Measurements from ENCODE around the gene PARVG.

Gene PARVG

GRCh38 chr22:44136112-44136511, 44.6 kb upstream of the PARVG start:
- Histone ChIP-seq H3K79me2 (ENCODE audit: control insufficient read depth, low read length) (no peaks in the 10 kb centered on the region), H4K20me1 (ENCODE audit: control insufficient read depth, insufficient read depth, low read depth, low read length) (no peaks in the 10 kb centered on the region), H3K27me3 (ENCODE audit: control insufficient read depth, low read length) (no peaks in the 10 kb centered on the region; the same call in 1 of the 2 replicates), H3K36me3 (ENCODE audit: control insufficient read depth, low read length) (no peaks in the 10 kb centered on the region), H3K4me1 (ENCODE audit: control insufficient read depth, low read length) (no peaks in the 10 kb centered on the region), H3K9me2 (replicated peaks; ENCODE audit: control insufficient read depth, low read length) (no peaks in the 10 kb centered on the region), H3K27ac (ENCODE audit: low read depth, low read length) (no peak overlapping the region), H3F3A (ENCODE audit: control insufficient read depth, insufficient read depth) (no peaks in the 10 kb centered on the region), H3K4me3 (ENCODE audit: low read length) (no peak overlapping the region), H3K9me3 (ENCODE audit: control insufficient read depth, insufficient read depth, low read length) (no peaks in the 10 kb centered on the region), H3K4me2 (ENCODE audit: low read length) (no peak overlapping the region)
- no peak for TF ChIP-seq EZH2phosphoT487 (IDR thresholded peaks at IDR 0.05; ENCODE audit: borderline replicate concordance, low read length)
- TF ChIP-seq, protein P1, sequence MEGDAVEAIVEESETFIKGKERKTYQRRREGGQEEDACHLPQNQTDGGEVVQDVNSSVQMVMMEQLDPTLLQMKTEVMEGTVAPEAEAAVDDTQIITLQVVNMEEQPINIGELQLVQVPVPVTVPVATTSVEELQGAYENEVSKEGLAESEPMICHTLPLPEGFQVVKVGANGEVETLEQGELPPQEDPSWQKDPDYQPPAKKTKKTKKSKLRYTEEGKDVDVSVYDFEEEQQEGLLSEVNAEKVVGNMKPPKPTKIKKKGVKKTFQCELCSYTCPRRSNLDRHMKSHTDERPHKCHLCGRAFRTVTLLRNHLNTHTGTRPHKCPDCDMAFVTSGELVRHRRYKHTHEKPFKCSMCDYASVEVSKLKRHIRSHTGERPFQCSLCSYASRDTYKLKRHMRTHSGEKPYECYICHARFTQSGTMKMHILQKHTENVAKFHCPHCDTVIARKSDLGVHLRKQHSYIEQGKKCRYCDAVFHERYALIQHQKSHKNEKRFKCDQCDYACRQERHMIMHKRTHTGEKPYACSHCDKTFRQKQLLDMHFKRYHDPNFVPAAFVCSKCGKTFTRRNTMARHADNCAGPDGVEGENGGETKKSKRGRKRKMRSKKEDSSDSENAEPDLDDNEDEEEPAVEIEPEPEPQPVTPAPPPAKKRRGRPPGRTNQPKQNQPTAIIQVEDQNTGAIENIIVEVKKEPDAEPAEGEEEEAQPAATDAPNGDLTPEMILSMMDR (IDR thresholded peaks at IDR 0.05; ENCODE audit: low read depth, low read length, poor library complexity, severe bottlenecking), result no peak

DNA sequence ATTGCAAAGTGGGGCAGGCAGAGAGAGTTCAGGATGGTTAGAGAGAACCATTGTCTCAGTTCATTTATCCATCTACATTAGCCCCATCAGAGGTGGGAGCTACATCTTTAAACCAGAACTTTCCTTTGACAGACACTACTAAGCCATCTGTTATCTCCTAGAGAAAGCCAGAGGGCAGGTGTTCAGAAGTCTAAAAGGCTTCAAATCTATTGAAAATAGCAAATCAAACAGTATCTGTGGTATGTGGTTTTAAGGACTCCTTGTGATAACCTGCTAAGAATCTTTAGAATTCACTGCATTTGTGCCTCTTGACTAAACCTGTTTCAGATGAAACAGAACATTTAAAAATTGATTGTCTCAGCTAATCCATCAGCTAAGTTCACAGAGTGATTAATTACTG, 43.9 kb upstream of the PARVG start:
- Histone ChIP-seq H3K4me2 (ENCODE audit: low read length) (no peak overlapping the region), H3F3A (ENCODE audit: control insufficient read depth, insufficient read depth) (no peaks in the 10 kb centered on the region), H3K4me3 (ENCODE audit: low read length) (no peak overlapping the region), H3K9me2 (replicated peaks; ENCODE audit: control insufficient read depth, low read length) (no peaks in the 10 kb centered on the region), H3K79me2 (ENCODE audit: control insufficient read depth, low read length) (no peaks in the 10 kb centered on the region), H3K4me1 (ENCODE audit: control insufficient read depth, low read length) (no peaks in the 10 kb centered on the region), H3K27ac (ENCODE audit: low read depth, low read length) (no peak overlapping the region), H3K9me3 (ENCODE audit: control insufficient read depth, insufficient read depth, low read length) (no peaks in the 10 kb centered on the region), H3K27me3 (ENCODE audit: control insufficient read depth, low read length) (no peaks in the 10 kb centered on the region; the same call in 1 of the 2 replicates), H4K20me1 (ENCODE audit: control insufficient read depth, insufficient read depth, low read depth, low read length) (no peaks in the 10 kb centered on the region), H3K36me3 (ENCODE audit: control insufficient read depth, low read length) (no peaks in the 10 kb centered on the region)
- no peak for TF ChIP-seq EZH2phosphoT487 (IDR thresholded peaks at IDR 0.05; ENCODE audit: borderline replicate concordance, low read length)
- TF ChIP-seq, protein P1 (IDR thresholded peaks at IDR 0.05; ENCODE audit: low read depth, low read length, poor library complexity, severe bottlenecking), result no peak

GRCh38 chr22:44137415-44137814, 43.3 kb upstream of the PARVG start:
- no peaks in the 10 kb centered on the region for H3F3A ChIP-seq (ENCODE audit: control insufficient read depth, insufficient read depth)
- TF ChIP-seq, protein P1 (IDR thresholded peaks at IDR 0.05; ENCODE audit: low read depth, low read length, poor library complexity, severe bottlenecking), result no peak
- TF ChIP-seq EZH2phosphoT487 (IDR thresholded peaks at IDR 0.05; ENCODE audit: borderline replicate concordance, low read length), result no peak
- H3K4me1 ChIP-seq (ENCODE audit: control insufficient read depth, low read length), result no peaks in the 10 kb centered on the region
- H3K4me3 ChIP-seq (ENCODE audit: low read length), result no peak overlapping the region
- no peaks in the 10 kb centered on the region for H3K36me3 ChIP-seq (ENCODE audit: control insufficient read depth, low read length)
- no peaks in the 10 kb centered on the region for H4K20me1 ChIP-seq (ENCODE audit: control insufficient read depth, insufficient read depth, low read depth, low read length)
- H3K9me2 ChIP-seq (replicated peaks; ENCODE audit: control insufficient read depth, low read length), result no peaks in the 10 kb centered on the region
- H3K9me3 ChIP-seq (ENCODE audit: control insufficient read depth, insufficient read depth, low read length), result no peaks in the 10 kb centered on the region
- H3K4me2 ChIP-seq (ENCODE audit: low read length), result no peak overlapping the region
- no peaks in the 10 kb centered on the region for H3K79me2 ChIP-seq (ENCODE audit: control insufficient read depth, low read length)
- no peak overlapping the region for H3K27ac ChIP-seq (ENCODE audit: low read depth, low read length)
- no peaks in the 10 kb centered on the region for H3K27me3 ChIP-seq (ENCODE audit: control insufficient read depth, low read length)

DNA sequence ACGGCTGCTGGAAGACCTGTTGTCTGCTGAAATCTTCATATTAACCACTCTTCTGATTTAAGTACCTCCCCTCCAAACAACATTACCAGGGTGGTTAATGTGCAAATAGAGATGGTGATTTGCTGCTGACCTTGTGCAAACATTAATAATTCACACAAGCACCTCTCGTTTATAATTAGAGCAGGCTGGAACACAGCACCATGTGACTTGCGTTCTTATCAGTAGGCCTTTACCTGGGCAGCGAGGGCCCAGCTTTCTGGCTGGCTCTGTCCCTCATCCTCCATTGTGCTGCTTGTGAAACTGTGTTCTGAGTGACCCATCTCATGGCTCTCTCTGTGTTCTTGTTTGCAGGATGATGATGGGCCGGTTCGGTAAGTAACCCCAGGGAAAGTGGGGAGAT, 41.0 kb upstream of the PARVG start:
- H4K20me1 ChIP-seq (ENCODE audit: control insufficient read depth, insufficient read depth, low read depth, low read length), result no peaks in the 10 kb centered on the region
- H3K27ac ChIP-seq (ENCODE audit: low read depth, low read length), result no peak overlapping the region
- TF ChIP-seq, protein P1 (IDR thresholded peaks at IDR 0.05; ENCODE audit: low read depth, low read length, poor library complexity, severe bottlenecking), result no peak
- no peak for TF ChIP-seq EZH2phosphoT487 (IDR thresholded peaks at IDR 0.05; ENCODE audit: borderline replicate concordance, low read length)
- no peaks in the 10 kb centered on the region for H3K9me3 ChIP-seq (ENCODE audit: control insufficient read depth, insufficient read depth, low read length)
- H3K79me2 ChIP-seq (ENCODE audit: control insufficient read depth, low read length), result no peaks in the 10 kb centered on the region
- no peak overlapping the region for H3K4me2 ChIP-seq (ENCODE audit: low read length)
- no peak overlapping the region for H3K4me3 ChIP-seq (ENCODE audit: low read length)
- H3K36me3 ChIP-seq (ENCODE audit: control insufficient read depth, low read length), result no peaks in the 10 kb centered on the region
- no peaks in the 10 kb centered on the region for H3K9me2 ChIP-seq (replicated peaks; ENCODE audit: control insufficient read depth, low read length)
- no peaks in the 10 kb centered on the region for H3K4me1 ChIP-seq (ENCODE audit: control insufficient read depth, low read length)
- no peaks in the 10 kb centered on the region for H3K27me3 ChIP-seq (ENCODE audit: control insufficient read depth, low read length)
- H3F3A ChIP-seq (ENCODE audit: control insufficient read depth, insufficient read depth), result no peaks in the 10 kb centered on the region
